ENCODE measurements around the gene EPOP.
"Not testable (repeated sequence)": the region's sequence is repeated elsewhere in the genome, so short reads cannot be mapped to it uniquely, and the experiment has no call there.

The EPOP gene

DNA sequence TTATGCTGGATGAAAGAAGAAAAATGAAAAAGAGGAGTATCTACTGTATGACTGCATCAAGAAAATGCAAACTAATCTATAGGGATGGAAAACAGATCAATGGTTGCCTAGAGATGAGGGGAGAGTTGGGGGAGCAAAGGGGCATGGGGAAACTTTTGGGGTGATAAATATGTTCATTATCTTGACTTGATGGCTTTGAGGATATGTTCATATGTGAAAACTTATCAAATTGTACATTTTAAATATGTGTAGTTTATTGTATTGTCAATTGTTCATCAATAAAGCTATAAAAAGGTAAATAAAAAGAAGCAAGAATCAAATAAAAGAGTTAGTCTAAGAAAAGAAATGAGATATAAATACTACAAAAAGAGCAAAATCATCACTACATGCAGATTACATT is 49.3 kb downstream of the EPOP start:
- TF ChIP-seq MYC (IDR thresholded peaks at IDR 0.05; ENCODE audit: low read depth, low read length) (no peak), POLR2A (IDR thresholded peaks at IDR 0.05; ENCODE audit: extremely low read depth, insufficient read length) (no peak)
- TF ChIP-seq, protein P1, sequence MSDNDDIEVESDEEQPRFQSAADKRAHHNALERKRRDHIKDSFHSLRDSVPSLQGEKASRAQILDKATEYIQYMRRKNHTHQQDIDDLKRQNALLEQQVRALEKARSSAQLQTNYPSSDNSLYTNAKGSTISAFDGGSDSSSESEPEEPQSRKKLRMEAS (IDR thresholded peaks at IDR 0.05; ENCODE audit: low read depth, low read length) = no peak
- TF ChIP-seq, protein P2, sequence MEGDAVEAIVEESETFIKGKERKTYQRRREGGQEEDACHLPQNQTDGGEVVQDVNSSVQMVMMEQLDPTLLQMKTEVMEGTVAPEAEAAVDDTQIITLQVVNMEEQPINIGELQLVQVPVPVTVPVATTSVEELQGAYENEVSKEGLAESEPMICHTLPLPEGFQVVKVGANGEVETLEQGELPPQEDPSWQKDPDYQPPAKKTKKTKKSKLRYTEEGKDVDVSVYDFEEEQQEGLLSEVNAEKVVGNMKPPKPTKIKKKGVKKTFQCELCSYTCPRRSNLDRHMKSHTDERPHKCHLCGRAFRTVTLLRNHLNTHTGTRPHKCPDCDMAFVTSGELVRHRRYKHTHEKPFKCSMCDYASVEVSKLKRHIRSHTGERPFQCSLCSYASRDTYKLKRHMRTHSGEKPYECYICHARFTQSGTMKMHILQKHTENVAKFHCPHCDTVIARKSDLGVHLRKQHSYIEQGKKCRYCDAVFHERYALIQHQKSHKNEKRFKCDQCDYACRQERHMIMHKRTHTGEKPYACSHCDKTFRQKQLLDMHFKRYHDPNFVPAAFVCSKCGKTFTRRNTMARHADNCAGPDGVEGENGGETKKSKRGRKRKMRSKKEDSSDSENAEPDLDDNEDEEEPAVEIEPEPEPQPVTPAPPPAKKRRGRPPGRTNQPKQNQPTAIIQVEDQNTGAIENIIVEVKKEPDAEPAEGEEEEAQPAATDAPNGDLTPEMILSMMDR (IDR thresholded peaks at IDR 0.05; ENCODE audit: low read depth, low read length) = no peak
- DNase-seq (ENCODE audit: low read depth) = no peak
- H3K4me3 ChIP-seq (ENCODE audit: low read depth, low read length) = no peak overlapping the region

DNA sequence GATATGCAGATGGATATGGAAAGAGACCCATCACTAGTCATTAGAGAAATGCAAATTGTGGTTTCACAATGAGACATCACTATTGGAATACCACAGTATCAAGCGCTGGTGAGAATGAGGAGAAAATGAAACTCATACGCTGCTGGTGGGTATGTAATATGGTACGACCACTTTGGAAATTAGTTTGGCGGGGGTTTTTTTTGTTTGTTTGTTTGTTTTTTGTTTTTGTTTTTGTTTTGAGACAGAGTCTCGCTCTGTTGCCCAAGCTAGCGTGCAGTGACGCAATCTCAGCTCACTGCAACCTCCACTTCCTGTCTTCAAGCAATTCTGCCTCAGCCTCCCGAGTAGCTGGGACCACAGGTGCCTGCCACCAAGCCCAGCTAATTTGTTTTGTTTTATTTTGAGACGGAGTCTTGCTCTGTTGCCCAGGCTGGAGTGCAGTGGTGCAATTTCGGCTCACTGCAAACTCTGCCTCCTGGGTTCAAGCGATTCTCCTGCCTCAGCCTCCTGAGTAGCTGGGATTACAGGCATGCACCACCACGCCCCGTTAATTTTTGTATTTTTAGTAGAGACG is 49.9 kb downstream of the EPOP start:
- not testable (repeated sequence) for DNase-seq (ENCODE audit: low read depth); H3K4me3 ChIP-seq (ENCODE audit: low read depth, low read length)

Data from NB4 (cell line).